H1 (cell line): ENCODE measurements around the gene MECP2. TPM values are rescaled to one million over a fixed set of nuclear protein-coding genes. Genes with fewer than 3 reads are reported as not detected.

ENCODE experiments used
- CTCF ChIA-PET: fragments of 300-600 bp; sonication (Branson Sonifier 250); formaldehyde crosslinking; loops from one replicate; lab custom pipeline; 2021; ENCODE audit not compliant: partially characterized antibody; lab: Charles Lee
- POLR2A ChIA-PET: fragments of 300-600 bp; sonication (Branson Sonifier 250); formaldehyde crosslinking; loops from one replicate; lab custom pipeline; 2021; ENCODE audit warnings: inconsistent platforms; ENCODE audit not compliant: partially characterized antibody; lab: Charles Lee
- DNase-seq, 2 experiments: peaks; one replicate each; pipeline versions ENCODE4 v3.0.0 to v3.0.0-alpha.2; 2010 to 2022; ENCODE audit warnings: low spot score in 2 of 2, low read depth in 1 of 2, mixed read lengths in 1 of 2
- FAIRE-seq: peaks from 2 replicates; lab custom pipeline; 2011; peaks lifted over from hg19 to GRCh38; lab: Jason Lieb, UNC
- H2AFZ ChIP-seq: 2 replicates; pipeline ENCODE4 v1.8.1; 2012; ENCODE audit warnings: low read length, inconsistent platforms
- H2AK5ac ChIP-seq: 2 replicates; pipeline ENCODE4 v1.6.1; 2013; ENCODE audit warnings: low read depth, low read length
- H2BK120ac ChIP-seq: replicated peaks from 2 replicates; pipeline ENCODE3; 2013; ENCODE audit warnings: low read depth, low read length, inconsistent platforms
- H2BK12ac ChIP-seq: 2 replicates; pipeline ENCODE4 v1.6.1; 2013; ENCODE audit warnings: low read depth, low read length
- H2BK15ac ChIP-seq: 2 replicates; pipeline ENCODE4 v1.6.1; 2013; ENCODE audit warnings: low read length
- H2BK20ac ChIP-seq: 2 replicates; pipeline ENCODE4 v1.6.1; 2013; ENCODE audit warnings: low read length
- H2BK5ac ChIP-seq: 2 replicates; pipeline ENCODE4 v1.6.1; 2013; ENCODE audit warnings: low read depth, low read length
- H3K14ac ChIP-seq: 2 replicates; pipeline ENCODE4 v1.6.1; 2013; ENCODE audit warnings: inconsistent platforms; ENCODE audit not compliant: insufficient read length
- H3K18ac ChIP-seq: 2 replicates; pipeline ENCODE4 v1.6.1; 2013; ENCODE audit warnings: low read length; ENCODE audit errors: extremely low read depth
- H3K23ac ChIP-seq: 2 replicates; pipeline ENCODE4 v1.6.1; 2013; ENCODE audit warnings: inconsistent platforms; ENCODE audit not compliant: insufficient read length
- H3K23me2 ChIP-seq: 2 replicates; pipeline ENCODE4 v1.6.1; 2013; ENCODE audit warnings: low read depth, low read length
- H3K27ac ChIP-seq: 2 replicates; pipeline ENCODE4 v1.6.1; 2011; ENCODE audit warnings: low read depth, low read length, inconsistent platforms
- H3K27me3 ChIP-seq, 4 experiments: replicated peaks in 1 of 4; 1 replicate in 1 of 4; 2 replicates in 3 of 4; pipeline versions ENCODE4 v1.6.1 to v1.8.1; 2011 to 2013; ENCODE audit warnings: low read length in 3 of 4, mild to moderate bottlenecking in 3 of 4, inconsistent platforms in 2 of 4, mixed read lengths in 2 of 4, moderate library complexity in 1 of 4; ENCODE audit not compliant: control insufficient read depth in 3 of 4, insufficient read depth in 3 of 4; ENCODE audit errors: extremely low read depth in 1 of 4
- H3K36me3 ChIP-seq, 4 experiments: 2 replicates each; pipeline versions ENCODE4 v1.6.1 to v1.8.1; 2011 to 2013; ENCODE audit warnings: mild to moderate bottlenecking in 4 of 4, low read length in 3 of 4, moderate library complexity in 2 of 4, control low read depth in 1 of 4, inconsistent platforms in 1 of 4; ENCODE audit not compliant: insufficient read depth in 4 of 4, control insufficient read depth in 2 of 4
- H3K4ac ChIP-seq: replicated peaks from 2 replicates; pipeline ENCODE3; 2013; ENCODE audit warnings: low read length, low read depth, mixed read lengths, inconsistent platforms; ENCODE audit not compliant: insufficient read length
- H3K4me1 ChIP-seq, 4 experiments: replicated peaks in 1 of 4; 1 replicate in 1 of 4; 2 replicates in 3 of 4; pipeline versions ENCODE4 v1.6.1 to v1.8.1; 2011 to 2013; ENCODE audit warnings: low read length in 3 of 4, inconsistent platforms in 2 of 4, mixed read lengths in 1 of 4; ENCODE audit not compliant: insufficient read depth in 4 of 4, control insufficient read depth in 3 of 4
- H3K4me2 ChIP-seq, 2 experiments: 2 replicates each; pipeline versions ENCODE4 v1.6.1 to v1.8.1; 2011 to 2013; ENCODE audit warnings: low read depth in 2 of 2, low read length in 2 of 2, control low read depth in 1 of 2, inconsistent platforms in 1 of 2, mild to moderate bottlenecking in 1 of 2; ENCODE audit not compliant: insufficient read depth in 1 of 2
- H3K4me3 ChIP-seq, 4 experiments: fragments of 200-600, 300-600 bp in 1 of 4; sonication (generic), shearing (Covaris generic), sonication (Bioruptor Twin) in 1 of 4; 2 replicates each; pipeline versions ENCODE4 v1.5.1 to v1.8.1; 2011 to 2016; ENCODE audit warnings: low read length in 4 of 4, low read depth in 3 of 4, control low read depth in 2 of 4, inconsistent platforms in 2 of 4, mild to moderate bottlenecking in 2 of 4, mixed read lengths in 1 of 4, moderate library complexity in 1 of 4; ENCODE audit not compliant: insufficient read depth in 2 of 4; ENCODE audit errors: extremely low read depth in 1 of 4
- H3K56ac ChIP-seq: replicated peaks from 2 replicates; pipeline ENCODE3; 2013; ENCODE audit warnings: low read depth, mild to moderate bottlenecking, mixed read lengths, low read length, inconsistent platforms; ENCODE audit not compliant: insufficient read length
- H3K79me1 ChIP-seq: 2 replicates; pipeline ENCODE4 v1.6.1; 2013; ENCODE audit warnings: low read depth, low read length, control low read depth
- H3K79me2 ChIP-seq, 2 experiments: 2 replicates each; pipeline versions ENCODE4 v1.6.1 to v1.8.1; 2012 to 2013; ENCODE audit warnings: low read length in 2 of 2, mild to moderate bottlenecking in 2 of 2, inconsistent platforms in 1 of 2; ENCODE audit not compliant: insufficient read depth in 2 of 2, control insufficient read depth in 1 of 2
- H3K9ac ChIP-seq, 4 experiments: replicated peaks in 1 of 4; 1 replicate in 1 of 4; 2 replicates in 3 of 4; pipeline versions ENCODE4 v1.6.1 to v1.8.1; 2011 to 2013; ENCODE audit warnings: low read depth in 3 of 4, low read length in 3 of 4, control low read depth in 2 of 4, mild to moderate bottlenecking in 2 of 4, moderate library complexity in 2 of 4, inconsistent platforms in 1 of 4; ENCODE audit errors: extremely low read depth in 1 of 4
- H3K9me3 ChIP-seq, 2 experiments: 2 replicates each; pipeline versions ENCODE4 v1.6.1 to v1.8.1; 2012 to 2013; ENCODE audit warnings: mild to moderate bottlenecking in 2 of 2, moderate library complexity in 2 of 2, control low read depth in 1 of 2, inconsistent platforms in 1 of 2, low read depth in 1 of 2, low read length in 1 of 2, mixed read lengths in 1 of 2; ENCODE audit not compliant: insufficient read depth in 2 of 2
- H4K20me1 ChIP-seq, 2 experiments: replicated peaks in 1 of 2; 2 replicates each; pipeline versions ENCODE3 to v1.8.1; 2011 to 2013; ENCODE audit warnings: inconsistent platforms in 2 of 2, low read length in 2 of 2, mild to moderate bottlenecking in 1 of 2; ENCODE audit not compliant: insufficient read depth in 2 of 2, control insufficient read depth in 1 of 2
- H4K5ac ChIP-seq: 2 replicates; pipeline ENCODE4 v1.6.1; 2013; ENCODE audit warnings: low read length, low read depth, mixed read lengths, inconsistent platforms; ENCODE audit not compliant: insufficient read length
- H4K8ac ChIP-seq: 2 replicates; pipeline ENCODE4 v1.8.0; 2013; ENCODE audit warnings: mild to moderate bottlenecking, moderate library complexity, low read length, inconsistent platforms; ENCODE audit not compliant: insufficient read depth; ENCODE audit errors: extremely low read depth
- H4K91ac ChIP-seq: replicated peaks from 2 replicates; pipeline ENCODE3; 2013; ENCODE audit warnings: low read length, mixed read lengths, inconsistent platforms; ENCODE audit not compliant: insufficient read length
- ZNF274 ChIP-seq: IDR thresholded peaks from 2 replicates; pipeline ENCODE4 v1.7.0; 2012; ENCODE audit warnings: low read length, borderline replicate concordance; ENCODE audit errors: extremely low read depth
- WGBS, 2 experiments: shearing (Covaris generic) in 1 of 2; methylation state at CpG; one replicate each; pipeline versions ENCODE4 v1.1.6 to v1.1.7; 2013 to 2015; ENCODE audit warnings: low lambda C conversion rate in 2 of 2, mixed read lengths in 2 of 2, inconsistent platforms in 1 of 2, low coverage in 1 of 2, missing lambda C conversion rate in 1 of 2; ENCODE audit not compliant: insufficient replicate concordance in 2 of 2, insufficient coverage in 1 of 2, insufficient read length in 1 of 2; ENCODE audit errors: extremely low coverage in 1 of 2, missing lambda C conversion rate in 1 of 2; 5-methylcytosine and 5-hydroxymethylcytosine counted together
- polyA plus RNA-seq, 7 experiments: library from polyadenylated mRNA; depleted of rRNA in 3 of 7; stranded (reverse) in 5 of 7; unstranded in 2 of 7; fragments of >200 nt in 5 of 7; fragments of 200-250 nt in 2 of 7; gene quantifications; 1 replicate in 5 of 7; 2 replicates in 1 of 7; 4 replicates in 1 of 7; pipeline versions ENCODE4 v1.2.1 to v1.2.3, GENCODE V29; 2011 to 2013; ENCODE audit warnings: missing spikeins in 2 of 7, mixed read lengths in 2 of 7
- total RNA-seq: library from RNA; stranded (reverse); fragmentation: NEBNext Ultra II Directional; extraction: Animal tissue kit (Norgen Biotek cat#: 25700); gene quantifications from 2 replicates; pipeline ENCODE4 v1.2.1, GENCODE V29; 2021

The MECP2 gene
- total and polyA plus RNA-seq, 2 of the 8 experiments (the other 6 are each of a cell fraction or from before 2014, with no cell fraction given): 5.0 to 32.4 TPM

DNA sequence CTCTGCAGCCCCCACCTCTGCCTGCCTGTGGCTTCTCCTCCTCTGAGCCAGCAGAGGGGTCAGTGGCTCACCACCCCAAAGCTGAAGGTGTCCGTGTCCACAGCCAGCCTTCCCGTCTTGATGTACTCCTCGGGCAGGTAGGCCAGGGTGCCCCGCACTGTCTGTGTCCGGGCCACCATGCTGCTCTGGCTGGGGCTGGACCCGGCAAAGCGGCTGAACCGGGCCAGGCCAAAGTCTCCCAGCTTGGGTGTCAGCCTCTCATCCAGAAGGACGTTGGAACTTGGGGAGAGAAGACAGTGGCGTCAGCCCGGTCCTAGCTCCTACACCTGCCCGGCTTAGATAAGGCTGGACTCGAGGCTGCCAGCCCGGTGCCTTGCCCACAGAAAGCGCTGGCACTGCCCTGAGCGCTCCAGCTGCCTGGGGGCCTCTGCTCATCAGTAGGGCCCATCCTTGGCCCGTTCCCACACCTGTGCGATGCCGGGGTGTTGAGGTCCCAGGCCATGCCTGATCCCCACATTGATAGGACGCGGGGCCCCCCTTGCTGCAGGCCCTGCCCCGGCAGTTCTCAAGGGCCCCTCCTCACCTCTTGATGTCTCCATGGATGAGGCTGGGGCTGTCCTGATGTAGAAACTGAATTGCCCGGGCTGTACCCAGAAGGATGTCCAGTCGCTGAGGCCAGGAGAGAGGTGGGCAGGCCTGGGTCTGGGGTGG lies 81.0 kb downstream of the MECP2 start:
- Histone ChIP-seq H4K91ac (no peak overlapping the region), H3K79me1 (no peaks in the 10 kb centered on the region), H3K79me2 (no peaks in the 10 kb centered on the region), H3K9ac (no peak overlapping the region), H3K23me2 (peaks cover 2% of the 10 kb centered on the region; the same call in 1 of the 2 replicates), H3K4ac (no peak overlapping the region), H2BK15ac (no peak overlapping the region), H3K14ac (no peak overlapping the region), H4K20me1 (no peaks in the 10 kb centered on the region), H3K4me2 (no peak overlapping the region), H3K27ac (no peak overlapping the region), H2BK5ac (no peak overlapping the region), H2BK12ac (no peak overlapping the region), H3K4me1 (peaks cover 0 to 21% (median 7%) of the 10 kb centered on the region in 4 experiments; a peak in 6 of 7 replicates), H3K27me3 (no peaks in the 10 kb centered on the region), H2BK20ac (no peak overlapping the region), H4K8ac (no peak overlapping the region), H3K23ac (no peak overlapping the region), H4K5ac (no peak overlapping the region), H2AFZ (no peak overlapping the region), H3K4me3 (no peak overlapping the region), H3K36me3 (peaks cover 2 to 11% (median 7%) of the 10 kb centered on the region in 4 experiments; a peak in 3 of 8 replicates), H3K18ac (no peak overlapping the region)
- no peak for DNase-seq
- ChIA-PET POLR2A (interaction anchor here (0.6 to 1.5 kb wide), 5 partner anchors 16 to 49 kb away, joined by 3 to 6 read pairs (median 4); partner anchors contain the start of genes HCFC1 and TMEM187), CTCF (interaction anchor here (0.6 to 1.7 kb wide), 2 partner anchors 10 to 18 kb away, joined by 3 read pairs; no protein-coding TSS in a partner anchor)
- TF ChIP-seq ZNF274: no peak
- TF ChIP-seq, all 59 proteins: peak for 0
- Histone ChIP-seq H2BK120ac (no peak overlapping the region), H2AK5ac (no peak overlapping the region), H3K56ac (no peak overlapping the region), H3K9me3 (no peaks in the 10 kb centered on the region)
- no peak for FAIRE-seq
- WGBS, 2 experiments: 97% methylated on average over 10 of the region's 24 CpGs; no CpG with 5 or more reads in 1 of the 2 experiments
